ENCODE results near the gene EXOC6. TPM values are rescaled to one million over a fixed set of nuclear protein-coding genes. Genes with fewer than 3 reads are reported as not detected.
"Not testable (repeated sequence)": the region's sequence is repeated elsewhere in the genome, so short reads cannot be mapped to it uniquely, and the experiment has no call there.

EXOC6 gene
- total and polyA plus RNA-seq, 9 donors, result 6.2 to 12.8 (median 9.7) TPM

- no peak for TF ChIP-seq EP300 (IDR thresholded peaks at IDR 0.05)
- no peak for TF ChIP-seq POLR2A (IDR thresholded peaks at IDR 0.05)
- no peak for TF ChIP-seq CTCF (IDR thresholded peaks at IDR 0.05)
- H3K4me1 ChIP-seq (ENCODE audit: insufficient read depth), result no peaks in the 10 kb centered on the region
- no peak overlapping the region for H3K27ac ChIP-seq
- intact Hi-C loops (cut with DNase I), result no loop called here
- 69 to 80% (median 78%) methylated on average over 5 of the region's 5 CpGs for WGBS, 3 donors
- H3K27me3 ChIP-seq, result no peaks in the 10 kb centered on the region
- H3K4me3 ChIP-seq, result no peak overlapping the region
- DNase-seq, result no peak
- H3K36me3 ChIP-seq, result no peaks in the 10 kb centered on the region
- no peaks in the 10 kb centered on the region for H3K9me3 ChIP-seq
Observed at GRCh38 chr10:93096901-93097300, 248.6 kb downstream of the EXOC6 start.

- no peak for DNase-seq
- H3K9me3 ChIP-seq, result no peaks in the 10 kb centered on the region
Observed at GRCh38 chr10:93097386-93097785, 249.1 kb downstream of the EXOC6 start.

GRCh38 chr10:93098816-93099215, 250.5 kb downstream of the EXOC6 start:
- H3K4me3 ChIP-seq, result no peak overlapping the region
- no peaks in the 10 kb centered on the region for H3K27me3 ChIP-seq
- TF ChIP-seq POLR2A (IDR thresholded peaks at IDR 0.05) (no peak), EP300 (IDR thresholded peaks at IDR 0.05) (no peak), CTCF (IDR thresholded peaks at IDR 0.05) (no peak)
- no peaks in the 10 kb centered on the region for H3K9me3 ChIP-seq
- WGBS, 3 donors, result 87 to 91% (median 88%) methylated on average over 3 of the region's 3 CpGs
- no peaks in the 10 kb centered on the region for H3K4me1 ChIP-seq (ENCODE audit: insufficient read depth)
- H3K27ac ChIP-seq, result no peak overlapping the region
- DNase-seq, result no peak
- no peaks in the 10 kb centered on the region for H3K36me3 ChIP-seq
- intact Hi-C loops (cut with DNase I), result no loop called here

More at GRCh38 chr10:93097386-93097785, 249.1 kb downstream of the EXOC6 start:
- H3K27me3 ChIP-seq, result no peaks in the 10 kb centered on the region
- TF ChIP-seq EP300 (IDR thresholded peaks at IDR 0.05), result no peak
- TF ChIP-seq CTCF (IDR thresholded peaks at IDR 0.05), result no peak
- TF ChIP-seq POLR2A (IDR thresholded peaks at IDR 0.05), result no peak
- H3K27ac ChIP-seq, result no peak overlapping the region
- no peaks in the 10 kb centered on the region for H3K4me1 ChIP-seq (ENCODE audit: insufficient read depth)
- intact Hi-C loops (cut with DNase I), result no loop called here
- H3K4me3 ChIP-seq, result no peak overlapping the region
- WGBS, 3 donors, result 62 to 68% (median 66%) methylated on average over 7 to 9 of the region's 9 CpGs
- H3K36me3 ChIP-seq, result no peaks in the 10 kb centered on the region

GRCh38 chr10:93099670-93100069, 251.3 kb downstream of the EXOC6 start:
- no peak for DNase-seq
- TF ChIP-seq POLR2A (IDR thresholded peaks at IDR 0.05), result no peak
- TF ChIP-seq EP300 (IDR thresholded peaks at IDR 0.05), result no peak
- TF ChIP-seq CTCF (IDR thresholded peaks at IDR 0.05), result no peak
- H3K4me1 ChIP-seq (ENCODE audit: insufficient read depth), result no peaks in the 10 kb centered on the region
- H3K27ac ChIP-seq, result no peak overlapping the region
- H3K4me3 ChIP-seq, result no peak overlapping the region
- WGBS, 3 donors, result 87 to 93% (median 92%) methylated on average over 7 of the region's 7 CpGs
- intact Hi-C loops (cut with DNase I), result no loop called here
- H3K27me3 ChIP-seq, result no peaks in the 10 kb centered on the region
- no peaks in the 10 kb centered on the region for H3K9me3 ChIP-seq
- no peaks in the 10 kb centered on the region for H3K36me3 ChIP-seq

GRCh38 chr10:93101148-93101547, 252.8 kb downstream of the EXOC6 start:
- H3K9me3 ChIP-seq; DNase-seq; H3K27me3 ChIP-seq; H3K27ac ChIP-seq; H3K36me3 ChIP-seq; H3K4me1 ChIP-seq (ENCODE audit: insufficient read depth); intact Hi-C loops (cut with DNase I); H3K4me3 ChIP-seq: not testable (repeated sequence)
- 94 to 97% (median 96%) methylated on average over 3 of the region's 3 CpGs for WGBS, 3 donors
